IMR-90 (cell line): ENCODE measurements around the gene AAMP. TPM values are rescaled to one million over a fixed set of nuclear protein-coding genes. Genes with fewer than 3 reads are reported as not detected.

Source experiments
- ATAC-seq: fragments of 200-7000 bp; cut with Tn5 transposase; 2 replicates; pipeline ENCODE4 v1.9.1; 2020; ENCODE audit warnings: low read depth, mild to moderate bottlenecking, moderate library complexity
- BruUV-seq: library from RNA; stranded (reverse); fragments of 400-500 nt; replicated peaks from 2 replicates; lab custom pipeline; 2021; lab: Mats Ljungman, UMichigan
- CTCF ChIA-PET: fragments of 300-600 bp; formaldehyde crosslinking; extraction: SDS; loops from one replicate; lab custom pipeline; 2021; ENCODE audit warnings: antibody characterized with exemption; lab: Yijun Ruan, JAX
- POLR2A ChIA-PET: fragments of 300-600 bp; sonication (Branson Sonifier 250); formaldehyde crosslinking; loops from one replicate; lab custom pipeline; 2022; ENCODE audit warnings: antibody characterized with exemption; ENCODE audit not compliant: unreplicated experiment; lab: Charles Lee
- DNase-seq: peaks from one replicate; pipeline ENCODE4 v3.0.0; 2013
- H2AFZ ChIP-seq: replicated peaks from 2 replicates; pipeline ENCODE3; 2013; ENCODE audit warnings: low read length, mild to moderate bottlenecking; ENCODE audit not compliant: poor library complexity
- H2AK5ac ChIP-seq: 2 replicates; pipeline ENCODE4 v1.6.1; 2013; ENCODE audit warnings: low read depth, low read length, inconsistent platforms
- H2AK9ac ChIP-seq: replicated peaks from 2 replicates; pipeline ENCODE3; 2013; ENCODE audit warnings: mild to moderate bottlenecking, low read depth, low read length, moderate library complexity; ENCODE audit not compliant: poor library complexity
- H2BK120ac ChIP-seq: 2 replicates; pipeline ENCODE4 v1.6.1; 2013; ENCODE audit warnings: low read depth, low read length, inconsistent platforms
- H2BK15ac ChIP-seq: 3 replicates; pipeline ENCODE4 v1.6.1; 2013; ENCODE audit warnings: low read depth, low read length, inconsistent platforms
- H2BK20ac ChIP-seq: 2 replicates; pipeline ENCODE4 v1.6.1; 2013; ENCODE audit warnings: low read depth, mild to moderate bottlenecking, inconsistent platforms, low read length, moderate library complexity
- H2BK5ac ChIP-seq: 2 replicates; pipeline ENCODE4 v1.6.1; 2013; ENCODE audit warnings: mild to moderate bottlenecking, low read depth, low read length, inconsistent platforms; ENCODE audit not compliant: poor library complexity, severe bottlenecking
- H3K14ac ChIP-seq: replicated peaks from 2 replicates; pipeline ENCODE4 v1.6.1; 2013; ENCODE audit warnings: low read depth, low read length, inconsistent platforms
- H3K18ac ChIP-seq: 2 replicates; pipeline ENCODE4 v1.6.1; 2013; ENCODE audit warnings: low read depth, low read length, control low read depth
- H3K23ac ChIP-seq: 2 replicates; pipeline ENCODE4 v1.6.1; 2013; ENCODE audit warnings: low read depth, low read length, inconsistent platforms
- H3K27ac ChIP-seq: 2 replicates; pipeline ENCODE4 v1.5.1; 2013; ENCODE audit warnings: mild to moderate bottlenecking, control low read depth, low read length; ENCODE audit not compliant: insufficient read depth
- H3K27me3 ChIP-seq: 2 replicates; pipeline ENCODE4 v1.6.1; 2013; ENCODE audit warnings: low read length; ENCODE audit not compliant: control insufficient read depth, insufficient read depth
- H3K36me3 ChIP-seq: 2 replicates; pipeline ENCODE4 v1.6.1; 2013; ENCODE audit warnings: low read length, mixed read lengths; ENCODE audit not compliant: control insufficient read depth, insufficient read depth
- H3K4ac ChIP-seq: 2 replicates; pipeline ENCODE4 v1.6.1; 2013; ENCODE audit warnings: low read depth, low read length, inconsistent platforms
- H3K4me1 ChIP-seq: 2 replicates; pipeline ENCODE4 v1.6.1; 2013; ENCODE audit warnings: low read length, mixed read lengths; ENCODE audit not compliant: control insufficient read depth, insufficient read depth
- H3K4me2 ChIP-seq: 2 replicates; pipeline ENCODE4 v1.6.1; 2013; ENCODE audit warnings: low read depth, mild to moderate bottlenecking, control low read depth, low read length, moderate library complexity
- H3K4me3 ChIP-seq: 2 replicates; pipeline ENCODE4 v1.5.1; 2013; ENCODE audit warnings: low read depth, mild to moderate bottlenecking, control low read depth, low read length, moderate library complexity; ENCODE audit not compliant: insufficient read depth
- H3K56ac ChIP-seq: 2 replicates; pipeline ENCODE4 v1.6.1; 2013; ENCODE audit warnings: low read length, inconsistent platforms; ENCODE audit not compliant: insufficient read depth; ENCODE audit errors: extremely low read depth
- H3K79me1 ChIP-seq, 2 experiments: 2 replicates each; pipeline ENCODE4 v1.6.1; 2013; ENCODE audit warnings: low read length in 2 of 2, inconsistent platforms in 1 of 2, low read depth in 1 of 2
- H3K9ac ChIP-seq: 2 replicates; pipeline ENCODE4 v1.6.1; 2013; ENCODE audit warnings: low read depth, low read length, control low read depth
- H3K9me1 ChIP-seq: 2 replicates; pipeline ENCODE4 v1.6.1; 2013; ENCODE audit warnings: low read length, inconsistent platforms; ENCODE audit not compliant: insufficient read depth
- H3K9me3 ChIP-seq: 2 replicates; pipeline ENCODE4 v1.6.1; 2013; ENCODE audit warnings: low read length; ENCODE audit not compliant: control insufficient read depth, insufficient read depth
- H4K20me1 ChIP-seq: 2 replicates; pipeline ENCODE4 v1.6.1; 2013; ENCODE audit warnings: low read length, inconsistent platforms; ENCODE audit not compliant: insufficient read depth
- H4K5ac ChIP-seq: 2 replicates; pipeline ENCODE4 v1.6.1; 2013; ENCODE audit warnings: mild to moderate bottlenecking, low read depth, low read length, control low read depth
- H4K8ac ChIP-seq, 2 experiments: 2 replicates each; pipeline ENCODE4 v1.6.1; 2013; ENCODE audit warnings: low read depth in 2 of 2, low read length in 2 of 2, control low read depth in 1 of 2, inconsistent platforms in 1 of 2
- H4K91ac ChIP-seq: 2 replicates; pipeline ENCODE4 v1.6.1; 2013; ENCODE audit warnings: low read depth, low read length, inconsistent platforms; ENCODE audit not compliant: insufficient read depth
- BHLHE40 ChIP-seq: fragments of 150-350 bp; IDR thresholded peaks from 2 replicates; pipeline ENCODE4 v1.6.1; 2016; ENCODE audit warnings: mild to moderate bottlenecking, low read depth, low read length
- CEBPB ChIP-seq: IDR thresholded peaks from 2 replicates; pipeline ENCODE4 v1.6.1; 2012; ENCODE audit warnings: low read depth, low read length, improper control_type of control experiment
- CHD1 ChIP-seq: IDR thresholded peaks from 2 replicates; pipeline ENCODE4 v1.6.1; 2012; ENCODE audit warnings: low read depth, low read length, improper control_type of control experiment
- CTCF ChIP-seq: conservative IDR thresholded peaks from 2 replicates; pipeline ENCODE4 v1.5.1; 2012; ENCODE audit warnings: mild to moderate bottlenecking, low read depth, low read length, improper control_type of control experiment
- FOS ChIP-seq: fragments of 150-350 bp; IDR thresholded peaks from 2 replicates; pipeline ENCODE4 v1.6.1; 2016; ENCODE audit warnings: low read depth, low read length
- MAFK ChIP-seq: IDR thresholded peaks from 2 replicates; pipeline ENCODE4 v1.6.1; 2012; ENCODE audit warnings: low read depth, low read length, improper control_type of control experiment
- MAZ ChIP-seq: IDR thresholded peaks from 2 replicates; pipeline ENCODE4 v1.6.1; 2012; ENCODE audit warnings: low read depth, mild to moderate bottlenecking, low read length, improper control_type of control experiment, moderate library complexity, borderline replicate concordance
- MXI1 ChIP-seq: IDR thresholded peaks from 2 replicates; pipeline ENCODE4 v1.6.1; 2012; ENCODE audit warnings: low read depth, mild to moderate bottlenecking, low read length, moderate library complexity, borderline replicate concordance
- NFE2L2 ChIP-seq: fragments of 150-350 bp; IDR thresholded peaks from 2 replicates; pipeline ENCODE4 v1.6.1; 2016; ENCODE audit warnings: low read depth, mild to moderate bottlenecking, low read length
- POLR2A ChIP-seq: IDR thresholded peaks from 2 replicates; pipeline ENCODE4 v1.6.1; 2012; ENCODE audit warnings: mild to moderate bottlenecking, low read depth, low read length
- RAD21 ChIP-seq: IDR thresholded peaks from 2 replicates; pipeline ENCODE4 v1.6.1; 2012; ENCODE audit warnings: low read length, improper control_type of control experiment
- RCOR1 ChIP-seq: IDR thresholded peaks from 2 replicates; pipeline ENCODE4 v1.6.1; 2012; ENCODE audit warnings: mild to moderate bottlenecking, low read length, improper control_type of control experiment; ENCODE audit not compliant: insufficient replicate concordance
- RFX5 ChIP-seq: IDR thresholded peaks from 2 replicates; pipeline ENCODE4 v1.8.0; 2012; ENCODE audit warnings: low read depth, mild to moderate bottlenecking, low read length, moderate library complexity
- SMC3 ChIP-seq: fragments of 150-350 bp; IDR thresholded peaks from 2 replicates; pipeline ENCODE4 v1.6.1; 2016; ENCODE audit warnings: low read depth, mild to moderate bottlenecking, antibody characterized with exemption, low read length, moderate library complexity
- USF2 ChIP-seq: fragments of 150-350 bp; IDR thresholded peaks from 2 replicates; pipeline ENCODE4 v1.6.1; 2017; ENCODE audit warnings: mild to moderate bottlenecking, antibody characterized with exemption, low read length, low read depth
- WGBS, 2 experiments: methylation state at CpG; one replicate each; pipeline versions ENCODE4 v1.1.5 to v1.1.7; 2013; ENCODE audit warnings: missing lambda C conversion rate in 2 of 2; ENCODE audit not compliant: insufficient read length in 1 of 2; ENCODE audit errors: extremely low coverage in 2 of 2; 5-methylcytosine and 5-hydroxymethylcytosine counted together
- dilution Hi-C: fragments of 300-500 bp; cut with HindIII; formaldehyde crosslinking; loops from one replicate; pipeline ENCODE4 v1.14.3; 2018; ENCODE audit warnings: low sequenced_read_pairs; ENCODE audit not compliant: unreplicated experiment
- in situ Hi-C: fragments of 300-500 bp; cut with MboI; formaldehyde crosslinking; loops from 3 replicates; pipeline ENCODE4 v1.14.3; 2019; ENCODE audit warnings: low sequenced_read_pairs, inconsistent platforms, mixed read lengths
- intact Hi-C: fragments of 100-400 bp; cut with micrococcal nuclease; formaldehyde crosslinking; loops from 2 replicates; pipeline ENCODE4 v1.10.0; 2022
- polyA plus RNA-seq, 3 experiments: library from polyadenylated mRNA; depleted of rRNA; stranded (reverse); fragments of >200 nt; gene quantifications; 2 replicates each; pipeline ENCODE4 v1.2.3, GENCODE V29; 2012; ENCODE audit warnings: low replicate concordance in 1 of 3
- total RNA-seq: library from RNA; depleted of rRNA; stranded (reverse); fragments of >200 nt; gene quantifications from 2 replicates; pipeline ENCODE4 v1.2.3, GENCODE V29; 2012
- TF ChIP-seq, protein P1 (sequence below): fragments of 150-350 bp; IDR thresholded peaks from 2 replicates; pipeline ENCODE4 v1.6.1; 2016; ENCODE audit warnings: low read depth, mild to moderate bottlenecking, low read length, moderate library complexity, borderline replicate concordance

AAMP gene
- total and polyA plus RNA-seq, 2 of the 4 experiments (the other 2 are of a cell fraction), result 104 to 112 TPM

DNA sequence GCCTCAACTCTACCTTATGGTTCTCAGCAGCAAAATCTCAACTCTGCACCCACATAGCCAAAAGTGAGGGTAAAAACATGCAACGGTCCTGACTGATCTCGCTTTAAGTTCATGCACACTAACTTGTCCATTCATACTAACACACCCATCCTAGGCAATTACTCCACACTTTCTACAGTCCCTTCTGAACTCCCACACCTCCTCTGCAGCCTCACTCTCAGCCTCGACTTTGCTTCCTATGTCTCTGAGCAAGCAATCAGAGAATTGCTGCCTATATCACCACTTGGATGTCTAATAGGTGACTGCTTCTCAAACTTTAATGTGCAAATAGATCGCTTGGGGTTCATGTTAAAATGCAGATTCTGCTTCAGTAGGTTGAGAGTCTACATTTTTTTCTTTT, 30.2 kb upstream of the AAMP start:
- TF ChIP-seq CEBPB, result no peak
- TF ChIP-seq CTCF, result no peak
- TF ChIP-seq FOS, result no peak
- no peak for TF ChIP-seq CHD1
- TF ChIP-seq NFE2L2, result no peak
- no peak for TF ChIP-seq USF2
- TF ChIP-seq MXI1, result no peak
- no peak for TF ChIP-seq RFX5
- TF ChIP-seq POLR2A, result no peak
- TF ChIP-seq RCOR1, result no peak
- TF ChIP-seq MAZ, result no peak
- no peak for TF ChIP-seq RAD21
- no peak for TF ChIP-seq MAFK
- TF ChIP-seq, protein P1, sequence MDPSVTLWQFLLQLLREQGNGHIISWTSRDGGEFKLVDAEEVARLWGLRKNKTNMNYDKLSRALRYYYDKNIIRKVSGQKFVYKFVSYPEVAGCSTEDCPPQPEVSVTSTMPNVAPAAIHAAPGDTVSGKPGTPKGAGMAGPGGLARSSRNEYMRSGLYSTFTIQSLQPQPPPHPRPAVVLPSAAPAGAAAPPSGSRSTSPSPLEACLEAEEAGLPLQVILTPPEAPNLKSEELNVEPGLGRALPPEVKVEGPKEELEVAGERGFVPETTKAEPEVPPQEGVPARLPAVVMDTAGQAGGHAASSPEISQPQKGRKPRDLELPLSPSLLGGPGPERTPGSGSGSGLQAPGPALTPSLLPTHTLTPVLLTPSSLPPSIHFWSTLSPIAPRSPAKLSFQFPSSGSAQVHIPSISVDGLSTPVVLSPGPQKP, result no peak
- TF ChIP-seq BHLHE40, result no peak
- no peak for TF ChIP-seq SMC3
- CTCF ChIA-PET, result interaction anchor here (0.7 kb wide), 2 partner anchors 19 to 263 kb away, joined by 3 read pairs; no protein-coding TSS in a partner anchor
- POLR2A ChIA-PET, result no interaction called here
- Histone ChIP-seq H3K14ac (no peak overlapping the region), H4K5ac (no peak overlapping the region), H3K36me3 (no peaks in the 10 kb centered on the region), H2BK5ac (no peak overlapping the region), H3K9me3 (no peaks in the 10 kb centered on the region), H3K4ac (no peak overlapping the region), H3K9me1 (peaks cover 5% of the 10 kb centered on the region), H3K18ac (no peak overlapping the region), H2AK5ac (no peak overlapping the region), H3K23ac (no peak overlapping the region), H2AFZ (no peak overlapping the region), H3K9ac (no peak overlapping the region), H2AK9ac (no peak overlapping the region), H3K27ac (no peak overlapping the region), H4K8ac (no peak overlapping the region), H2BK15ac (no peak overlapping the region), H3K56ac (no peak overlapping the region), H3K4me1 (peaks cover 4% of the 10 kb centered on the region; the same call in 1 of the 2 replicates), H2BK20ac (no peak overlapping the region), H4K20me1 (no peaks in the 10 kb centered on the region), H2BK120ac (no peak overlapping the region), H3K4me2 (no peak overlapping the region), H3K27me3 (no peaks in the 10 kb centered on the region), H3K79me1 (no peaks in the 10 kb centered on the region), H3K4me3 (no peak overlapping the region), H4K91ac (no peak overlapping the region)
- DNase-seq (no peak), ATAC-seq (no peak)
- BruUV-seq, result no TSS peak
- 77% methylated on average over 2 of the region's 4 CpGs; no CpG with 5 or more reads in 1 of the 2 experiments for WGBS, 2 experiments
- intact Hi-C loops (no loop called here), dilution Hi-C loops (no loop called here), in situ Hi-C loops (loop anchor here (10.0 kb wide), 1 partner anchor 165 kb away; no protein-coding TSS in a partner anchor)
